A673 (cell line): ENCODE measurements around the gene PRR11. TPM values are rescaled to one million over a fixed set of nuclear protein-coding genes. Genes with fewer than 3 reads are reported as not detected.

Experiments
- BruUV-seq: library from RNA; stranded (reverse); fragments of 400-500 nt; replicated peaks from 2 replicates; lab custom pipeline; 2021; lab: Mats Ljungman, UMichigan
- CTCF ChIA-PET: fragments of 300-600 bp; sonication (Branson Sonifier 250); formaldehyde crosslinking; loops from one replicate; lab custom pipeline; 2022; ENCODE audit warnings: antibody characterized with exemption; lab: Charles Lee
- POLR2A ChIA-PET: fragments of 300-600 bp; sonication (Branson Sonifier 250); formaldehyde crosslinking; loops from one replicate; lab custom pipeline; 2022; ENCODE audit warnings: antibody characterized with exemption; ENCODE audit not compliant: low non-redundant PET; lab: Charles Lee
- DNase-seq: peaks from one replicate; pipeline ENCODE4 v3.0.0-alpha.2; 2015; ENCODE audit warnings: low spot score
- H3K27ac ChIP-seq: fragments of 200-600 bp; sonication (generic); 2 replicates; pipeline ENCODE4 v1.5.1; 2016; ENCODE audit warnings: mixed run types, low read depth, mild to moderate bottlenecking, mixed read lengths, antibody characterized with exemption, low read length; ENCODE audit not compliant: poor library complexity, severe bottlenecking
- H3K27me3 ChIP-seq: fragments of 200-600 bp; sonication (generic); replicated peaks from 2 replicates; pipeline ENCODE4 v1.6.1; 2017; ENCODE audit warnings: mixed run types, low read depth, mild to moderate bottlenecking, mixed read lengths, antibody characterized with exemption, low read length; ENCODE audit not compliant: insufficient read depth, poor library complexity
- H3K36me3 ChIP-seq: fragments of 200-600 bp; sonication (generic); 2 replicates; pipeline ENCODE4 v1.6.1; 2016; ENCODE audit warnings: mixed run types, mild to moderate bottlenecking, mixed read lengths, antibody characterized with exemption, low read length; ENCODE audit not compliant: insufficient read depth, poor library complexity, severe bottlenecking
- H3K4me1 ChIP-seq: fragments of 200-600 bp; sonication (generic); 2 replicates; pipeline ENCODE4 v1.6.1; 2017; ENCODE audit warnings: mixed run types, mild to moderate bottlenecking, mixed read lengths, antibody characterized with exemption, low read length; ENCODE audit not compliant: insufficient read depth, poor library complexity, severe bottlenecking
- H3K4me3 ChIP-seq: fragments of 200-600 bp; sonication (generic); 2 replicates; pipeline ENCODE4 v1.5.1; 2016; ENCODE audit warnings: low read depth, mixed run types, mild to moderate bottlenecking, mixed read lengths, low read length; ENCODE audit not compliant: poor library complexity, severe bottlenecking
- H3K9me3 ChIP-seq: fragments of 200-600 bp; sonication (generic); 2 replicates; pipeline ENCODE4 v1.6.1; 2016; ENCODE audit warnings: mixed run types, low read depth, mild to moderate bottlenecking, mixed read lengths, antibody characterized with exemption, low read length; ENCODE audit not compliant: poor library complexity, severe bottlenecking
- EZH2 ChIP-seq: fragments of 200-600 bp; sonication (generic); IDR thresholded peaks from 2 replicates; pipeline ENCODE4 v1.6.1; 2017; ENCODE audit warnings: borderline replicate concordance, low read depth, mild to moderate bottlenecking, mixed read lengths, antibody characterized with exemption, low read length; ENCODE audit not compliant: poor library complexity, severe bottlenecking
- intact Hi-C: fragments of 100-400 bp; cut with micrococcal nuclease; formaldehyde crosslinking; loops from one replicate; pipeline ENCODE4 v1.10.0; 2022; ENCODE audit not compliant: unreplicated experiment
- total RNA-seq: library from RNA; stranded (reverse); gene quantifications from 2 replicates; pipeline ENCODE4 v1.2.3, GENCODE V29; 2021
- TF ChIP-seq, protein P1 (sequence below): fragments of 300-800, 200-600 bp; sonication (generic); conservative IDR thresholded peaks from 2 replicates; pipeline ENCODE4 v1.5.1; 2017; ENCODE audit warnings: low read depth, mild to moderate bottlenecking, antibody characterized with exemption, low read length, moderate library complexity, mixed read lengths

The PRR11 gene
- total RNA-seq, 1 experiment from 2014 or later, result 123 TPM

- Histone ChIP-seq H3K27ac (no peak overlapping the region), H3K27me3 (no peaks in the 10 kb centered on the region), H3K36me3 (peaks cover 26% of the 10 kb centered on the region), H3K4me1 (no peaks in the 10 kb centered on the region), H3K4me3 (no peak overlapping the region), H3K9me3 (no peaks in the 10 kb centered on the region)
- no peak for DNase-seq
- intact Hi-C loops, result no loop called here
- no peak for TF ChIP-seq EZH2
- TF ChIP-seq, protein P1, sequence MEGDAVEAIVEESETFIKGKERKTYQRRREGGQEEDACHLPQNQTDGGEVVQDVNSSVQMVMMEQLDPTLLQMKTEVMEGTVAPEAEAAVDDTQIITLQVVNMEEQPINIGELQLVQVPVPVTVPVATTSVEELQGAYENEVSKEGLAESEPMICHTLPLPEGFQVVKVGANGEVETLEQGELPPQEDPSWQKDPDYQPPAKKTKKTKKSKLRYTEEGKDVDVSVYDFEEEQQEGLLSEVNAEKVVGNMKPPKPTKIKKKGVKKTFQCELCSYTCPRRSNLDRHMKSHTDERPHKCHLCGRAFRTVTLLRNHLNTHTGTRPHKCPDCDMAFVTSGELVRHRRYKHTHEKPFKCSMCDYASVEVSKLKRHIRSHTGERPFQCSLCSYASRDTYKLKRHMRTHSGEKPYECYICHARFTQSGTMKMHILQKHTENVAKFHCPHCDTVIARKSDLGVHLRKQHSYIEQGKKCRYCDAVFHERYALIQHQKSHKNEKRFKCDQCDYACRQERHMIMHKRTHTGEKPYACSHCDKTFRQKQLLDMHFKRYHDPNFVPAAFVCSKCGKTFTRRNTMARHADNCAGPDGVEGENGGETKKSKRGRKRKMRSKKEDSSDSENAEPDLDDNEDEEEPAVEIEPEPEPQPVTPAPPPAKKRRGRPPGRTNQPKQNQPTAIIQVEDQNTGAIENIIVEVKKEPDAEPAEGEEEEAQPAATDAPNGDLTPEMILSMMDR, result no peak
- POLR2A ChIA-PET, result no interaction called here
- no TSS peak for BruUV-seq
- CTCF ChIA-PET, result no interaction called here
Observed at GRCh38 chr17:59181481-59181880, 25.9 kb downstream of the PRR11 start.

GRCh38 chr17:59185997-59186396 lies 30.5 kb downstream of the PRR11 start:
- no peak for DNase-seq
- ChIA-PET CTCF (no interaction called here), POLR2A (interaction anchor here (0.7 kb wide), 1 partner anchor 555 kb away, joined by 3 read pairs; no protein-coding TSS in a partner anchor)
- BruUV-seq, result no TSS peak
- Histone ChIP-seq H3K4me3 (no peak overlapping the region), H3K4me1 (no peaks in the 10 kb centered on the region), H3K36me3 (peaks cover 48% of the 10 kb centered on the region), H3K27ac (no peak overlapping the region), H3K27me3 (no peaks in the 10 kb centered on the region), H3K9me3 (no peaks in the 10 kb centered on the region)
- no peak for TF ChIP-seq EZH2
- TF ChIP-seq, protein P1, result no peak
- intact Hi-C loops, result no loop called here

GRCh38 chr17:59186850-59187249 lies 31.3 kb downstream of the PRR11 start:
- CTCF ChIA-PET, result no interaction called here
- intact Hi-C loops, result no loop called here
- BruUV-seq, result TSS peak; percentile 13
- Histone ChIP-seq H3K36me3 (peaks cover 54% of the 10 kb centered on the region), H3K27me3 (no peaks in the 10 kb centered on the region), H3K9me3 (no peaks in the 10 kb centered on the region), H3K4me3 (no peak overlapping the region), H3K27ac (no peak overlapping the region), H3K4me1 (no peaks in the 10 kb centered on the region)
- POLR2A ChIA-PET, result no interaction called here
- no peak for DNase-seq
- no peak for TF ChIP-seq EZH2
- TF ChIP-seq, protein P1, result no peak
